GM18951 (cell line): ENCODE data around the gene ARL6.
A peak's percentile ranks its signal among the peaks of the same experiment; 100 is the strongest.

Experiments used
- POLR2A ChIP-seq: IDR thresholded peaks from 4 replicates; pipeline ENCODE4 v1.6.1; 2011; ENCODE audit warnings: mild to moderate bottlenecking; ENCODE audit not compliant: insufficient read length, insufficient read depth; ENCODE audit errors: extremely low read depth
- in situ Hi-C: fragments of 300-500 bp; cut with MboI; formaldehyde crosslinking; loops from one replicate; pipeline ENCODE4 v1.12.0; 2022; ENCODE audit warnings: low sequenced_read_pairs, mixed read lengths, inconsistent platforms; ENCODE audit not compliant: unreplicated experiment

ARL6 gene, protein sequence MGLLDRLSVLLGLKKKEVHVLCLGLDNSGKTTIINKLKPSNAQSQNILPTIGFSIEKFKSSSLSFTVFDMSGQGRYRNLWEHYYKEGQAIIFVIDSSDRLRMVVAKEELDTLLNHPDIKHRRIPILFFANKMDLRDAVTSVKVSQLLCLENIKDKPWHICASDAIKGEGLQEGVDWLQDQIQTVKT

DNA sequence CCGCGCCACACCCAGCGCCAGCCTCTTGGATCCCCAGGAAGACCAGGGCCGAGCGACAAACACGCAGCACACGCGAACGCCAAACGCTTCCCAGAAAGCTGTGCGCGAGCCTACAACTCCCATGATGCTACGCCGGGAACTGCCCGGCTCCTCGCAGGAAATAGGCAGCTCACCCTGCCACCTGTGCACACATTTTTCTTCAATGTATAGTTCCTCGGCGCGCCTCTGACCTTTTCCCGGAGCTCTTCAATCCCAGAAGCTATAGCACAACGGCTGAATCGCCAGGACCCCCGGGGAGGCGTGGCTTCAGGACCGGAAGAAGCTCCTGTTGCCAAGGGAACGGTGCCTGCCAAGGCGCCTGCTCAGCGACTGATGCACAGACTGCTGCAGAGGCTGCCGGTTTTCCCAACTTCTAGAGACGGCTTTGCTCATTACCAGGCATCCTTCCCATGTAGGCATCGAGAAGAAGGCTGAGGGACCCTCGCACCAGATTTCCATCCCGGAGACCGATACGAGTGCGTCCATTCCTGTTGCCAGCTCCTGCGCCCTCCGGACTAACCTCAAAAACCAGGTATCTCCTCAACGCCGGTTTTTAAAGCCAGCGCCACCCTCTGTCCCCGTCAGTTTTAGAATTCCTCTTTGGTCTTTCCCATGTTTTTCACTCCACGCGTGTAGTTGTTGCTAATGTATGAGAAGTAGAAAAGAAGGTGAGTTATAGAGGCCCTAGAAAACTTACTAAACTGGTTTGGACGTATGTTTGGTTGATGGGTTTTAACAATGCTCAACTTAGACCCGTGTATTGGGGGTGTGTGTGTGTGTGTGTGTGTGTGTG is at the start of gene ARL6:
TSS of gene ARL6 (plus strand) at position 352 of the 832 bp plus-strand sequence. CDS start 3,350 bp downstream, outside the sequence.
- TF ChIP-seq POLR2A, result peak; percentile 68
- in situ Hi-C loops, result no loop called here

DNA sequence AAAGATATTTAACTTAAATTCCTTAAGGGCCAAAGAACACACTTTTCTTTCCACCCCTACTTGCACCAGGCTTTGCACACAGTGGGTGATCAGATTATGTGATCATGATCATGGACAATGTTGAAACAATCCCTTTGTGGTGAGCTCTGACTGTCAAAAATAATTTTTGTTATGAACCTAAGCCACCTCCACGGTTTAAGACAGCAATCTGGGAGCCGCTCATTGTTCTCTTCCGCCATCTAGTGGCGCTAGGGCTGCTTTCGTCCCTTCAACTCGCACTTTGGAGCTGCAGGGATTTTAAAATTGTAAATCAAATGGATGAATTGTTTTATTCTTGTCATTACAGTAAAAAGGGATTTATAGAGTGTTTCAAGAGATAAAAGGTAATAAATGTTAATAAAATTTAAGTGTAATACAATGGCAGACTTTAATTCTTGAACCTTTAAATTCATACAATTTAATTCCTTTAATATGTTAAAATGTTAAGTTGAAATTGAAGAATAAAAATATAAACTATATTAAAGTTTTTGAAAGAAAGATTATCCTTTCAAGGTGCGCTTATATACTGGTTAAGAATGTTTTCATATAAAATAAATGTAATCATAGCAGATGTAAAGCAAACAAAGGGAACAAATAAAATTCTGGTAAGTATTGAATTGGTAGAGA is 45.3 kb upstream of the ARL6 start:
- no peak for TF ChIP-seq POLR2A
- in situ Hi-C loops, result no loop called here

GRCh38 chr3:97720417-97720816 is 44.1 kb upstream of the ARL6 start:
- in situ Hi-C loops, result no loop called here
- no peak for TF ChIP-seq POLR2A

DNA sequence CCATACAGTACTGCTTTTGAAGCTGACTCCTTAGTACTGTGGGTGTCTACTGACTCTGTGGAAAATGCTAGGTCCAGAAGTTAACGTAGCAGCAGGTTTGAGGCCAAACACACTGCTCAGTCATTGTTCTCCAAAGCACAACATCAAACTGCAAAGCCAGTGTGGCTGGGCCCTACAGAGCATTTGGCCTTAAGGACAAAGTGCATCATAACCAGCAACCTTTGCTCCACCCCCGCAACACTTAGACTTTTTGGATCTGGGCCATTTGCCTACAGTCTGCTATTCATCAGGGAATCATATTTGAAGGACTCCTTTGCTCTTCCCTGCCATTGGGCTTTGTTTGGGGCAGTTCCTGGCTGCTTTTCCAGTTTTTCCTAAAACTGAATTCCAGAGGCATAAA is 43.1 kb upstream of the ARL6 start:
- in situ Hi-C loops, result no loop called here
- TF ChIP-seq POLR2A, result no peak

DNA sequence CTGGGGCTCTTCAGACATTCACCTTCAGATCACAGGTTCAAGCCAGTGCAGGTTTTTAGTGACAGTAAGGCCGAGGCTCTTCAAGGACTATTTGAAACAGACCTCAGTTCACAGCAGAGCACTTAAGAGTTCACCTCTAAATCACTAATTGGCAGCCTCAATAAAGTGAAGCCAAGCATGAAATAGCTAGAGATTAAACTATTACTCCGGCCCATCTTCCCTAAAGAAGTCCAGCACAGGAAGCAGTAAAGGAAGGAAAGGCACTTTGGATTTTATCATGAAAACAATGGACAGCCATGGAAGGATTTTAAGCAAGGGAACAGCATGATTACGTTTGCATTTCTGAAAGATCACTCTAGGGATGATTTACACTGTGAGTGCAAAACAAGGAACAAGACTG is 27.6 kb upstream of the ARL6 start:
- TF ChIP-seq POLR2A, result no peak
- in situ Hi-C loops, result no loop called here

- TF ChIP-seq POLR2A, result no peak
- in situ Hi-C loops, result no loop called here
Measured at GRCh38 chr3:97738761-97739160, 25.8 kb upstream of the ARL6 start.

- in situ Hi-C loops, result no loop called here
- TF ChIP-seq POLR2A, result no peak
Measured at GRCh38 chr3:97742036-97742435, 22.5 kb upstream of the ARL6 start.

DNA sequence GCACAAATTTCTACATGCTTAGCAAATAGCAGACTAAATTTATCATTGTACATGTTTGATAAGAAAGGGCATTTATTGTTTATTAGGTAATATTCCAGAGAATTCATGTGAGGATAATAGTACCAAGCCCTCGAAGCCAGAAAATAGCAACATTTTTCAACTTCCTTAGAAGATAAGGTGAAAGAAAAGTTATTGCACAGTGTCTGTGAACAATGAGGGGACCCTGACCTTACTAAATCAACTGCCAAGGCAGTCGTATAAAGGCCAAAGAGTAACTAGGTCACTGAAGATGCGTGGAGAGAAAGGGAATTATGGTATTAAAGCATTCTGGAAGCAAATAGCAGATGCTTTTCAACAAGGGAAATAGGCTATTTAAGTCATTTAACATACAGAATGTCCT is 20.3 kb upstream of the ARL6 start:
- in situ Hi-C loops, result no loop called here
- TF ChIP-seq POLR2A, result no peak

GRCh38 chr3:97763586-97764406 is 762 bp upstream of the ARL6 start:
- in situ Hi-C loops, result no loop called here
- no peak for TF ChIP-seq POLR2A

DNA sequence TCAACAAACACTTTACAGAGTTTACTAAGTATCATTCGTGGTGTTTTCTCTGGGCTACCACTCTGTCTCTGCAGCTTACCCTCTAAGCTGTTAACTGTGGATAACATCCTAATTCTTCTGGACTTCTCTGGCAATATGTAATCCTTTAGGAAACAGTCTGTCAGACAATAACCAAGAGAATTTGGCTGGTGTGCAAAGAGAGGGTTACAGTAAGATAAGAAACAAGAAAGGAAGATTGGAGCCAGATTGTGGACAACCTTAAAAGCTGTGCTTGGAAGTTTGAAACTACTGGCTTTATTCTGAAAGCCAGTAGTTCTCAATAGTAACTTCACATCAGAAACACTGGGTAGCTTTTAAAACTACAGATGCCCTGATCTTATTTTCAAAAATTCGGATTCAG is 778 bp downstream of the ARL6 start:
- in situ Hi-C loops, result no loop called here
- no peak for TF ChIP-seq POLR2A

- in situ Hi-C loops, result no loop called here
- TF ChIP-seq POLR2A, result no peak
Measured at GRCh38 chr3:97772926-97773325, 8.4 kb downstream of the ARL6 start.

- in situ Hi-C loops, result loop anchor here (25.0 kb wide), 1 partner anchor 559 kb away; no protein-coding TSS in a partner anchor
- no peak for TF ChIP-seq POLR2A
Measured at GRCh38 chr3:97778152-97778551, 13.6 kb downstream of the ARL6 start.
